Panc1 (cell line): ENCODE data around the gene LACTBL1.

Experiments used
- CTCF ChIP-seq: fragments of 450-650 bp; IDR thresholded peaks from 2 replicates; pipeline ENCODE4 v1.5.1; 2017; ENCODE audit warnings: mild to moderate bottlenecking
- POLR2AphosphoS5 ChIP-seq: IDR thresholded peaks from 2 replicates; pipeline ENCODE4 v1.6.1; 2012; ENCODE audit warnings: mild to moderate bottlenecking, low read depth, low read length, moderate library complexity
- REST ChIP-seq, 2 experiments: IDR thresholded peaks; 2 replicates each; pipeline ENCODE4 v1.6.1; 2011 to 2012; ENCODE audit warnings: low read depth in 2 of 2, control low read depth in 1 of 2, low read length in 1 of 2, mild to moderate bottlenecking in 1 of 2, moderate library complexity in 1 of 2; ENCODE audit not compliant: insufficient read depth in 1 of 2

GRCh38 chr1:22915231-22915630, 57.4 kb downstream of the LACTBL1 start:
- no peak for TF ChIP-seq CTCF
- TF ChIP-seq REST (IDR thresholded peaks at IDR 0.05; ENCODE audit: insufficient read depth in 1 of 2, low read depth in 2 of 2, low read length in 1 of 2): no peak
- TF ChIP-seq POLR2AphosphoS5: no peak
